GM10266 (cell line): ENCODE data around the gene ANK3.
A peak's percentile ranks its signal among the peaks of the same experiment; 100 is the strongest.

Experiments
- DNase-seq: peaks from one replicate; pipeline ENCODE4 v3.0.0; 2012; ENCODE audit errors: extremely low spot score
- TF ChIP-seq, protein P1 (sequence below): IDR thresholded peaks from 2 replicates; pipeline ENCODE4 v1.5.1; 2012; ENCODE audit warnings: mild to moderate bottlenecking, low read depth; ENCODE audit not compliant: control insufficient read depth, insufficient read depth; ENCODE audit errors: missing control alignments

The ANK3 gene

GRCh38 chr10:60338002-60338564 lies 51.6 kb downstream of the ANK3 start:
- TF ChIP-seq, protein P1, sequence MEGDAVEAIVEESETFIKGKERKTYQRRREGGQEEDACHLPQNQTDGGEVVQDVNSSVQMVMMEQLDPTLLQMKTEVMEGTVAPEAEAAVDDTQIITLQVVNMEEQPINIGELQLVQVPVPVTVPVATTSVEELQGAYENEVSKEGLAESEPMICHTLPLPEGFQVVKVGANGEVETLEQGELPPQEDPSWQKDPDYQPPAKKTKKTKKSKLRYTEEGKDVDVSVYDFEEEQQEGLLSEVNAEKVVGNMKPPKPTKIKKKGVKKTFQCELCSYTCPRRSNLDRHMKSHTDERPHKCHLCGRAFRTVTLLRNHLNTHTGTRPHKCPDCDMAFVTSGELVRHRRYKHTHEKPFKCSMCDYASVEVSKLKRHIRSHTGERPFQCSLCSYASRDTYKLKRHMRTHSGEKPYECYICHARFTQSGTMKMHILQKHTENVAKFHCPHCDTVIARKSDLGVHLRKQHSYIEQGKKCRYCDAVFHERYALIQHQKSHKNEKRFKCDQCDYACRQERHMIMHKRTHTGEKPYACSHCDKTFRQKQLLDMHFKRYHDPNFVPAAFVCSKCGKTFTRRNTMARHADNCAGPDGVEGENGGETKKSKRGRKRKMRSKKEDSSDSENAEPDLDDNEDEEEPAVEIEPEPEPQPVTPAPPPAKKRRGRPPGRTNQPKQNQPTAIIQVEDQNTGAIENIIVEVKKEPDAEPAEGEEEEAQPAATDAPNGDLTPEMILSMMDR, result no peak

DNA sequence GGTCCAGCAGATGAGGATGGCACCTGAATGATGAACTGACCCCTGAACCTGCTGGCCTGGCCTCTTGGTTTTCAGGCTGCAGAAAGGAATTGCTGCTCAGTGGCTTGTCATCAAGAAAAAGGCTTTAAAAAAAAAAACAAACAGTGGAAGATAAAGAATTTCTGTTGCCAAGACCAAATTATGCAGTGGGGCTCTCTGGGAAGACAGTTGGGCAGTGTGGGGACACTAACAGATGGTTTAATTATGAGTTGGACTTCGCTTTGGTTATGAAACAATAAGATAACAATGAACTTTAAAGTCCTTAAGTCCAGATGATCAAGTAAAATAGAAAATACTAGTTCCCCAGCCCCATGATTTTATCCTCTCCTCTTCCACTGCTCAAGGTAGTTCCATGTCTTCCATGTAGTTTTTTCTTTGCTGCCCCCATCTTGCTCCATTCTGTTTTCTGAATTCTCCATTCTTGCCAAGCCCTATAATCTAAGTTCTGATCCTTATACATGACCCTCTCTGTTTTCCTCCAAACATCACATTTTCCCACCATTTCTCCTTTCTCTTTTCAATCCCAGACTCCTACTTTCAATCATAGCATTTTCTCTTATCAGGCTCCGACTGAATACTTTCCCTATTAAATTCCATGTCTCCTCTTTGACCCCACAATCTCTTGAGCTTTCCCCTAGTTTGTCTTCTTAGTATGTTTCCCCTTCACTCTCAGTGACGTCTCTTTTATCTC lies 52.6 kb downstream of the ANK3 start:
- DNase-seq, result no peak
- TF ChIP-seq, protein P1, result no peak

More at GRCh38 chr10:60338002-60338564, 51.6 kb downstream of the ANK3 start:
- no peak for DNase-seq

DNA sequence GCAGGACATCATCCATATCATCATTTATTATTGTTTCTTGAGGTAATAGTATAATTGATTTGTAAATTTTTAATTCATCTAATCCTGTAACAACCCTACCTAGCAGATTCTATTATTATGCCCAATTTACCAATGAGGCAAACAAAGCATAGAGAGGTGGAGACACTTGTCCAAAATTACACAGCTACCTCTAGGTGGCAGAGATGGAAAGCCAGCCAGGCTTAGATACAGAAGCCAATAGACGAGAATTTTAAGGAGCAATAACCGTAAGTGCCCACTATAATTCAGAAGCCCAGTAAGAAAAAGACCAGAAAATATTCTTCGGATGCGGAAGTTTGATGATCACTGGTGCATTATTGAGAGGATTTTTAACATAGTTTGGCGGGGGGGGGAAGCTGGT lies 54.0 kb downstream of the ANK3 start:
- TF ChIP-seq, protein P1, result peak; percentile 32
- no peak for DNase-seq

- TF ChIP-seq, protein P1, result no peak
- DNase-seq, result no peak
Observed at GRCh38 chr10:60334991-60335390, 54.7 kb downstream of the ANK3 start.

DNA sequence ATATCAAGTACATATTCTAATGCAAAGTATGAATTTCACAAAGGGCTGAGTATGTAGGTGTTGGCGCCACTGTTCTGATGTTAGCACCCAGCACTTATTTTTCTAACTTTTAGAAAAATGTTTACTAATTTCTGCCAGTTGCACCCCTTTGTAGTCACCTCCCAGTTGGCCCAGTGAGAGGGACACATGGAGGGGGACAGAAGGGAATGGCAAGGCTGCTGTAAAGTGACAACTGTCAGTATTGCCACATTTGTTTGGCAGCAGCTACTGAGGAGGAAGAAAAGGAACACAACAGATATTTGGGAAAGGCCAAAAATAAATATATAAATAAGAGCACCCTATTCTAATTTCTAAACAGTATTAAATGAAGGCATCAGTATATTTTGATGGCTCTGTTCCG lies 57.3 kb downstream of the ANK3 start:
- TF ChIP-seq, protein P1, result no peak
- no peak for DNase-seq

DNA sequence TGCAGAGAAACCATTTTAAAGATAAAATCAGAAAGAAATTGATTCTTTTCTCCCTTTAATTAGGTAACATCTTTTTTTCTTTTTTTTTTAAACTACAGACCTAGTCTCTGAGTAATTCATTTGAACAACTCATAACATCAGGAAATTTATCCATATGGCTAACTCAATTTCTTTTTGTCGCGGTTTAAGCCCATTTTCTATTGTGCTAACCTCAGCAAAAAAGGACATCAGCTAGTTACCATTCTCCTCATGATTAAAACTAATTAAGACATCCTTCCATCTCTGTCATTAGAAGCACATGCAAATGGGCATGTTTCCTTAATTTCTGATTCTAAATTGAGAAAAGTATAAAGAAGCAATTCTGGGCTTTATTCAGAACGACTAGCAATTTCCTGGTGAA lies 57.8 kb downstream of the ANK3 start:
- TF ChIP-seq, protein P1, result no peak
- no peak for DNase-seq

GRCh38 chr10:60323162-60323561 lies 66.5 kb downstream of the ANK3 start:
- TF ChIP-seq, protein P1, result no peak
- no peak for DNase-seq
